HG03097 (cell line): ENCODE results near the gene LTC4S.
"Not testable (repeated sequence)": the region's sequence is repeated elsewhere in the genome, so short reads cannot be mapped to it uniquely, and the experiment has no call there.

ENCODE experiments used
- ATAC-seq: cut with Tn5 transposase; IDR thresholded peaks from one replicate; pipeline ENCODE4 v1.9.1; 2021; ENCODE audit not compliant: unreplicated experiment, low FRiP score

Gene LTC4S

GRCh38 chr5:179822059-179822432 lies 28.3 kb downstream of the LTC4S start:
- ATAC-seq: no peak

DNA sequence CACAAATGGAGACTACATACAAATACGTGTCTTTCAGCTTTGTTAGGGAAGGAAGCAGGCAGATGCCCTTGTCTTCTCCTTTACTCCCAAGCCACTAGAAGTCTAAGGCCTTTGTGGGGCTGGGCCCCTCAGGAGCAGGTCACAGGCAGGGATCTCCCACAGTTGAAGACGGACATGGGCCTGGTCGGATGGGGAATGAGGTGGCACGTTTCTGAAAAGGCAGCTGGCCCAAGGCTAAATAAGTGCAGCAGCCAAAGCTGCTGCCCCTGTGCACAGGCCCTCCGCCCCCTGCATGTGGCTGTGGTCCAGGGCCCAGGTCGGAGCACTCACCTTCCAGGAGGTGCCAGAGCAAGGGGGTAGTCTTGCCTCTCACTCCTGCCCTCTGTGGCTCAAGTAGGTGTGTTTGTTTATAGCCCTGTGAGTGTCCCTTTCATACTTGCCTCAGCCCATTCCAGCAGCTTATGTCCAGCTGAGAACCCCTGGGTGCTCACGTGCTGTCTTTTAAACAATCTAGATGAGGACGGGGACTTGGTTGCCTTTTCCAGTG lies 28.7 kb downstream of the LTC4S start:
- ATAC-seq: no peak

DNA sequence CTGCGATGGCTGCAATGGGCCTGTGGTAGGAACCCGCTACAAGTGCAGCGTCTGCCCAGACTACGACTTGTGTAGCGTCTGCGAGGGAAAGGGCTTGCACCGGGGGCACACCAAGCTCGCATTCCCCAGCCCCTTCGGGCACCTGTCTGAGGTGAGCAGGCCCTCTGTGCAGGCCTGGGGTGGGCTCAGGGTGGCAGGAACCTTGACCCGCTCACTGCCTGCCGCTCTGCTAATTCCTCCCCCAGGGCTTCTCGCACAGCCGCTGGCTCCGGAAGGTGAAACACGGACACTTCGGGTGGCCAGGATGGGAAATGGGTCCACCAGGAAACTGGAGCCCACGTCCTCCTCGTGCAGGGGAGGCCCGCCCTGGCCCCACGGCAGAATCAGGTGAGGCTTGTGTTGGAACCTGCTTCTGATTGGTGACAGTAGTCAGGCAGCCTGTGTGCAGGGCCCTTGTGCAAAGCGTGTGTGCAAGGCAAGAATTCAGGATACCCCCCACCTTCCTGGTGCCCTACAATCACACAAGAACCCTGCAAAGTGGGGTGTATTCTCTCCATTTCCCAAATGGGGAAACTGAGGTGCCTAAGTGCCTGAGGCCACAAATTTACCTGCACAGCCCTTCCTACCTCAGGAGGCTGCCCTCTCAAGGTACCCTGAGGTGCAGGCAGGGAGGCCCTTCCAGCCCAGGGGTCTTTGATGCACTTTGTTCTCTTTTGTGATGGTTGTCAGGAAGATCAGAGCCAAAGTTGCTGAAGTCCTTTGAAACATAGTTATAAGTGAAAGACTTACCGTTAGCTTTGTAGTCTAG lies 30.4 kb downstream of the LTC4S start:
- no peak for ATAC-seq

DNA sequence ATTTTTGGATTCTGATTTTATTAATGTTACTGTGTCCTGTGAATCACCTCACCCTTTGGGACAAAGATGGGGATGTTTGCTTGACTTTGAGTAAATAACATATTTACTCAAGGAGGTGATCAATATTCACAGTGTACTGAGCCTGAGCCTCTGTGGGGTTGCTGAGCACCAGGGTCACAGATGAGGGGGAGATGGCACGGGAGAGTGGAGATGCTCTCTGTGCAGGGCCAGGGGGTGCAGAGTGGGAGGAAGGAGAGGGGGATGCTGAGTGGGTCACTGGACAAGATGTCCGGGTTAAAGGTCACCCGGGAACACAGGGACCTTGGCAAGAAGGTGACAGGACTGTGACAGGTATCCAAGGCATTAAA lies 30.9 kb downstream of the LTC4S start:
- ATAC-seq: no peak

- no peak for ATAC-seq
Measured at GRCh38 chr5:179825655-179826182, 31.9 kb downstream of the LTC4S start.

- ATAC-seq: no peak
Measured at GRCh38 chr5:179827680-179828079, 33.9 kb downstream of the LTC4S start.

GRCh38 chr5:179828756-179829421 lies 35.1 kb downstream of the LTC4S start:
- ATAC-seq: no peak

GRCh38 chr5:179829732-179830435 lies 36.1 kb downstream of the LTC4S start:
- ATAC-seq: no peak

- ATAC-seq: no peak
Measured at GRCh38 chr5:179830818-179831468, 37.2 kb downstream of the LTC4S start.

- no peak for ATAC-seq
Measured at GRCh38 chr5:179832039-179832745, 38.4 kb downstream of the LTC4S start.

- ATAC-seq: no peak
Measured at GRCh38 chr5:179833056-179833708, 39.4 kb downstream of the LTC4S start.

DNA sequence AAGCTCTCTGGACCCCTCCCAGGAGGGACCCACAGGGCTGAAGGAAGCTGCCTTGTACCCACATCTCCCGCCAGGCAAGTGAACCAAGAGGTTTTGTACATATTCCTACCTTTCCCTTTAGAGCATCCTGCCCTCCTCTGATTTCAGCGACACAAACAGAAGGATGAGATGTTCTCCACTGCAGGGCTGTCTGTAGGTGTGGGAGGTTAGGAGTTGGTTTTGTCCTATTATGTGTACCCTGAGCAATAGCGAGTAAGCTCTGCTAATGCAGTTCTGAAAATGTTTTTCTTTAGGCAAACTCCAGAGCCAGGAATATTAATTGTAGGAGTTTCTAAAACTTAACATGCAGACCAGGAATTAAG lies 39.9 kb downstream of the LTC4S start:
- ATAC-seq: no peak

DNA sequence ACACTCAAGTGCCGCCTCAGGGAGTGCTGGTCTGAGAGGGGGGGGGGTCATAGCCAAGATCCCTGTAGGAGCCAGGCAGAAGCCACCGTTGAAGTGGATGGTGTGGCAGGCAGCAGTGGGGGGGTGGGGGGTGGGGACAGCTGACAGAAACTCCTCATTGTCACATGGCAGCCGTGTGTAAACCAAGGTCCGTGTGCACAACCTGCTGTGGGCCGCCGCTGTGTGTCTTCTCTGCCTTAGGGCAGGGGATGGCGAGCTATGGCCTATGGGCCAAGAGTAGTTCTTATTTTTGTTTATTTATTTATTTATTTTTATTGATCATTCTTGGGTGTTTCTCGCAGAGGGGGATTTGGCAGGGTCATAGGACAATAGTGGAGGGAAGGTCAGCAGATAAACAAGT lies 40.3 kb downstream of the LTC4S start:
- ATAC-seq: no peak

GRCh38 chr5:179834871-179835270 lies 41.1 kb downstream of the LTC4S start:
- not testable (repeated sequence) for ATAC-seq

DNA sequence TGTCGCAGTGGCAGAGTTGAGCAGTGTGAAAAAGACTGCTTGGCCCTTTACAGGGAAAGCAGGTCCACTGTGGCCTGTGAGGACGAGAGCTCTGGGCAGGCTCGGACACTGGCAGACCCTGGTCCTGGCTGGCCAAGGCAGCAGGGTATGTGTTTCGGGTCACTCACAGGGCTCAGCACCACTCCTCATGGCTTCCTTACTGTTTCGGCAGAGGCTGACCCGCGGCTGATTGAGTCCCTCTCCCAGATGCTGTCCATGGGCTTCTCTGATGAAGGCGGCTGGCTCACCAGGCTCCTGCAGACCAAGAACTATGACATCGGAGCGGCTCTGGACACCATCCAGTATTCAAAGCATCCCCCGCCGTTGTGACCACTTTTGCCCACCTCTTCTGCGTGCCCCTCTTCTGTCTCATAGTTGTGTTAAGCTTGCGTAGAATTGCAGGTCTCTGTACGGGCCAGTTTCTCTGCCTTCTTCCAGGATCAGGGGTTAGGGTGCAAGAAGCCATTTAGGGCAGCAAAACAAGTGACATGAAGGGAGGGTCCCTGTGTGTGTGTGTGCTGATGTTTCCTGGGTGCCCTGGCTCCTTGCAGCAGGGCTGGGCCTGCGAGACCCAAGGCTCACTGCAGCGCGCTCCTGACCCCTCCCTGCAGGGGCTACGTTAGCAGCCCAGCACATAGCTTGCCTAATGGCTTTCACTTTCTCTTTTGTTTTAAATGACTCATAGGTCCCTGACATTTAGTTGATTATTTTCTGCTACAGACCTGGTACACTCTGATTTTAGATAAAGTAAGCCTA lies 42.6 kb downstream of the LTC4S start:
- ATAC-seq: no peak

DNA sequence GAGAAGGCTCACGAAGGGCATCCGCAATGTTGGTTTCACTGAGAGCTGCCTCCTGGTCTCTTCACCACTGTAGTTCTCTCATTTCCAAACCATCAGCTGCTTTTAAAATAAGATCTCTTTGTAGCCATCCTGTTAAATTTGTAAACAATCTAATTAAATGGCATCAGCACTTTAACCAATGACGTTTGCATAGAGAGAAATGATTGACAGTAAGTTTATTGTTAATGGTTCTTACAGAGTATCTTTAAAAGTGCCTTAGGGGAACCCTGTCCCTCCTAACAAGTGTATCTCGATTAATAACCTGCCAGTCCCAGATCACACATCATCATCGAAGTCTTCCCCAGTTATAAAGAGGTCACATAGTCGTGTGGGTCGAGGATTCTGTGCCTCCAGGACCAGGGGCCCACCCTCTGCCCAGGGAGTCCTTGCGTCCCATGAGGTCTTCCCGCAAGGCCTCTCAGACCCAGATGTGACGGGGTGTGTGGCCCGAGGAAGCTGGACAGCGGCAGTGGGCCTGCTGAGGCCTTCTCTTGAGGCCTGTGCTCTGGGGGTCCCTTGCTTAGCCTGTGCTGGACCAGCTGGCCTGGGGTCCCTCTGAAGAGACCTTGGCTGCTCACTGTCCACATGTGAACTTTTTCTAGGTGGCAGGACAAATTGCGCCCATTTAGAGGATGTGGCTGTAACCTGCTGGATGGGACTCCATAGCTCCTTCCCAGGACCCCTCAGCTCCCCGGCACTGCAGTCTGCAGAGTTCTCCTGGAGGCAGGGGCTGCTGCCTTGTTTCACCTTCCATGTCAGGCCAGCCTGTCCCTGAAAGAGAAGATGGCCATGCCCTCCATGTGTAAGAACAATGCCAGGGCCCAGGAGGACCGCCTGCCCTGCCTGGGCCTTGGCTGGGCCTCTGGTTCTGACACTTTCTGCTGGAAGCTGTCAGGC lies 43.6 kb downstream of the LTC4S start:
- ATAC-seq: no peak

DNA sequence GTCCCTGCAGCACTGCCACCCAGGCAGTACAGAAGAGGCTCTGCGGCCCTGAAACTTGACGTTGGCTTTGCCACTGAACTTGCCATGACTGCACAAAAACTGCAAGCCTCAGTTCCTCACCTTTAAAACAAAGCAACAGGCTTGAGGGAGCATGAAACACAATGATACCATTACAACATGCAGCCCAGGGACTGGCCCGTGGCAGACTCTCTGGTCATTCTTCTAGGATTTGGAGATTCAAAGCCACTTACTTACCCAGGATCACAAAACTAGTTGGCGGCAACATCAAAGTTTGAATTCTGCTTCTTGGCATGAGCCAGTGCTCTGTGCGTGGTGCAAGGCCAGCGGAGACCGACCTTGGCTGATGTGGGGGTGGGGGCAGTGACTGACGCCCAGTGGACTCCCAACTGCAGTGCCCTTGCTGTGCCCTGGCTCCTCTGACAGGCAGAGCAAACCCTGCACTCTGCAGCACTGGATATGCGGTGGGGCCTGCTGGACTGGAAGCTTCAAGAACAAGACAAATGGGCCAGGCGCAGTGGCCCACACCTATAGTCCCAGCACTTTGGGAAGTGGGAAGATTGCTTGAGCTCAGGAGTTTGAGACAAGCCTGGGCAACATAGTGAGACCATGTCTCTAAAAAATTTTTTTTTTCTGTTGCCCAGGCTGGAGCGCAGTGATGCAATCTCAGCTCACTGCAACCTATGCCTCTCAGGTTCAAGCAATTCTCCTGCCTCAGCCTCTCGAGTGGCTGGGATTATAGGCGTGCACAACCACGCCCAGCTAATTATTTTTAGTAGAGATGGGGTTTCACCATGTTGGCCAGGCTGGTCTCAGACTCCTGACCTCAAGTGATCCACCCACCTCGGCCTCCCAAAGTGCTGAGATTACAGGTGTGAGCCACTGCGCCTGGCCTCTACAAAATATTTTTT lies 45.8 kb downstream of the LTC4S start:
- no peak for ATAC-seq
